GM21526 (cell line): Measurements from ENCODE around the gene ERC1.

Source experiments
- ATAC-seq: cut with Tn5 transposase; IDR thresholded peaks from one replicate; pipeline ENCODE4 v1.9.1; 2021; ENCODE audit warnings: moderate library complexity; ENCODE audit not compliant: unreplicated experiment, low FRiP score

The ERC1 gene

DNA sequence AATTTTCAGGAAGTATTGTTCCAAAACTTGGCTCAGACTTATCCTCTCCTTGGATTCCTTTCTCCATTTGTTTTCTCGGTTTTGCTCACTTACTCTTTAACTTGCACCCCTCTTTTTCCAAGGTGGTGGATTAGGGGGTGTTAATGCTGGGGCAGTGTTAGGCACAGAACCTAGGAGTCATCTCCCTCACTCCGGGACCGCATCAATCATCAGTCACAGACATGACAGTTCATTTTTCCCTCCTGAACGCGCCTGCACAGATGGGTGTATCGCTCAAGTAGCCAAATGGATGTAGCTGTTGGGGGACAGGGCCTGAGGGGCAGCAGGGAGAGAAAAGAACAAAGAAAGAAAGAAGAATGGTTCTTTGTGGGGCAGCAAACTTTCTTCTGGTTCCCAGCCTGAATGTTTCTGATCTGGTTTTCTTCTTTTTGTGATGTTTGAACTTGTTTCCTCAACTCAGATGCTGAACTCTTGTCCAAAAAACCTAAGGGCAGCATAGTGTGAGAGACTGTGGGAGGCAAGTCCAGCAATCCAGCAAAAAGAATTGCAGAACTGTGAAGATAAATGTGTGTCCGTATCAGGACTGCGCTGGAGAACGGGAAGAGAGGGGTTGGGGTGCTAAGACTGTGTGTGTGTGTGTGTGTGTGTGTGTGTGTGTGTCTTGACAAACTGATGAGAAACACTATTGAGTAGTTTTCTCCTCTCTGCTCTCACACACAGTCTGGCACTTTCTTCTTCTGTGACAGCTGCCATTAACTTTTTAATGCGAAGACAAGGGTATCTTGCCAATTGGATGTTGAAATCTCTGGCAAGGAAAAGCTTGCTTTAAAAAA lies 472.3 kb downstream of the ERC1 start:
- ATAC-seq = no peak

- no peak for ATAC-seq
Observed at GRCh38 chr12:1464925-1465324, 473.9 kb downstream of the ERC1 start.

- no peak for ATAC-seq
Observed at GRCh38 chr12:1465990-1466389, 475.0 kb downstream of the ERC1 start.

GRCh38 chr12:1466481-1467154 lies 475.6 kb downstream of the ERC1 start:
- ATAC-seq = no peak

- no peak for ATAC-seq
Observed at GRCh38 chr12:1467710-1468109, 476.7 kb downstream of the ERC1 start.

- ATAC-seq = no peak
Observed at GRCh38 chr12:1469070-1469469, 478.0 kb downstream of the ERC1 start.

DNA sequence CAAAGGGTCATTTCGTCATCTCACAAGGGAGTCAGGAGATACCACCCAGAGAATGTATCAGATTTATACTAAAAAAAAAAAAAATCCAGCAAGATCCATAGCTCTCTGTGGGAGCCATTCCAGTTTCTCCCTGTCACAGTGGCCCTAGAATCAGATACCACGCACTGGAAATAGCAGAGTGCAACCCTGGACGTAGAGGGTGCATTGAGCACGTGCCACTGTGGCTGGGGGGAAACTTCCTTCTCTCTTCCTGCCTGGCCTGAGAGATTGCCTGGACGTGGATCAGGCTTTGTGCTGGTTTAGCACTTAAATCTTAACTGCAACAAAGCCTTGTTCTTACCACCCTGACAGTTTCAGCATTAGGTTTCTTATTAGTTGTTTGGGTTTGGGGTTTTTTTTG lies 479.0 kb downstream of the ERC1 start:
- ATAC-seq = no peak

DNA sequence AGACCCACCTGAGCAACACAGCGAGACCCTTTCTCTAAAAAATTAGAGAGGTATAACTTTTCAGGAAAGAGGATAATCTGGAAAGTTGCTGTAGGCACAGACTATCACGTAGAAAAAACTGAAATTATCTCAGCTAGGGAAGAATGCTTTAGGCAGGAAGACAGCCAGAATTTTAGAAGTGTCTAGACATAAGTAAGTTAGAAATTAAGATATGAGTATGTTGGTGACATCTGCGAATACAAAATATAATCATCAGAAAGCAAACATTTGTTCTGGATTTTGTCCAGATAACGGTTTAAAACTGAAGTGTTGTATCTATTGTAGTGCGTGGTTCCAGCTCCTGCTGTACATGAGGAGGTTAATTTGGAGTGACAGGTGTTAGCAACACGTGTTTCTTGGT lies 480.2 kb downstream of the ERC1 start:
- ATAC-seq = no peak

DNA sequence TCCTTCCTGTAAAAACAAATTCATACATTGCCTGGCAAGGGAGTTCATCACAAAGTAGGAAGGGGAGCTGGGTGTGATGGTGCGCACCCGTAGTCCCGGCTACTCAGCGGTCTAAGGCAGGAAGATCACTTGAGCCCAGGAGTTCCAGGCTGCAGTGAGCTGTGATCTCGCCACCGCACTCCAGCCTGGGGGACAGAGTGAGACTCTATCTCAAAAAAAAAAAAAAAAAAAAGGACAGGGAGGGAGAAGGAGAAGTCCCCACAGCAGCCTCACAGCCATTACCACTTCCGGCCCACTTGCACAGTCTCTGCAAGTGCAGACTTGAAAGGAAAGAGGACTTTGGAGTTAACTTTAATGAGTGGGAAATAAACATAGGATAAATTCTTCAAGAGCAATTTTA lies 482.4 kb downstream of the ERC1 start:
- no peak for ATAC-seq

DNA sequence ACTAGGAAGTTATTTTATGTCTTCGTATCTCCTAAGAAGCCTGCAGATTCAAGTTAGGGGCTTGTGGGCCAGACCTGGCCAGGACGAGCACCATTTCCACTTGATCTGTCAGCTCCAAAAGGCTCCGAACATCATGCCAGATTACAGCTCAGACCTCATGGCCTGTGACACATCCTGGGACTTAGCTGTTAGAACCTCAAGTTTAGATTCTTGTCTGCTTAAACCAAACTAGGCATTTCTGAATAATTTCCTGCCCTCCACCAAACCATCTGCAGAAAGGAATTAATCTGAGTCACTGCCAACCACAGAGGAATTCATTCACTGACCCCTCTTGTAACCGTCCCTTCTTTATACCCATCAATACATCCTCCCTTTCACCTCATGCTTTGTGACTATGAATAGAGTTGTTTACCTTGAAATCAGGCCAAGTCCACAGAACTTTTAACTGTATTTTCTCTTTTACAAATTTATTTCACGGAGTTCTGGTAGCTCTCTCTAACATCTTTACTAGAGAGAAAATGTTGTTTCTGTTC lies 483.1 kb downstream of the ERC1 start:
- no peak for ATAC-seq

DNA sequence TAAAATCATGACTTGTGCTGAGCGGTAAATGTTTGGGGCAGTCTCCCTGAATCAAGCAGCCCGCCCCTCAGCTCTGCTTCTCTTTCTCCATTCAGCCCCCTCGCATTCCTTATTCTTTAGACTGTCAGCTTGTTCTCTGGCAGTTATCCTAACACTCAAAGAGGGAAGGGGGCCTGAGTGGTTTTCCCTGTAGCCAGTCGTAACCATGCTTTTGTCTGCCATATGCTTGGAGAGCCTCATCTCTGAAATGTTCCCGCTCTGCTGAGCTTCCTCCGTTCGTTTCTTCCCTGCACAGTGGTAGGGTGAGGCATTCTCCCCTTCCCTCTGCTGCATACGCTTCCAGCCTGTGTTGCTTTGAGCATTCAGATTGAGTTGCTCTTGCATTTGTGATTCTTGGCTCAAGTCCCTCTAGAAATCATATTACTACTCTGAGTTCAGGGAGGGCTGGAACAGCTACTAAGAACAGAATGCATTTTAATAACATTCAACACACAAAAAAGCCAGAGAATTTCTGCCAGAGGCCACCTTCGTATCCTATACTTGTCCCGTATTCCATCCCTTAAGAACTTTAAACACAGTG lies 483.6 kb downstream of the ERC1 start:
- no peak for ATAC-seq

DNA sequence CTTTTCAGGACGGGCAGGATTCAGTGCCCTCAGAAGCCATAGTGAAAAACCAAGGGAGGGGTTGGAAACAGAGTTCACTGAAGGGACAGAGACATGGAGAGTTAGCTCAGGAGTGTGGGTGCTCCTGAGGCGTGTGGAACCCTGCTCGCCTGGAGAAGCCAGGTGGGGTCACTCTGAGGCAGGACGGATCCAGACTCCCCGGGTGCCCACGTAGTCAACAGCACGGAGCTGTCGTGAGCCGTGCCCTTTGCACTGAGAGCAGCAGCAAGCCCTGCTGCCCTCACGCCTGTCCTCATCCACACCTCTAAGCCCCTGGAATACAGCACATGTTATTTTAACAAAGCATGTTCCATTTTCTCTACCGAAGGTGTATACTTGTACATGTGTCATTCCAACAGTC lies 488.6 kb downstream of the ERC1 start:
- no peak for ATAC-seq

DNA sequence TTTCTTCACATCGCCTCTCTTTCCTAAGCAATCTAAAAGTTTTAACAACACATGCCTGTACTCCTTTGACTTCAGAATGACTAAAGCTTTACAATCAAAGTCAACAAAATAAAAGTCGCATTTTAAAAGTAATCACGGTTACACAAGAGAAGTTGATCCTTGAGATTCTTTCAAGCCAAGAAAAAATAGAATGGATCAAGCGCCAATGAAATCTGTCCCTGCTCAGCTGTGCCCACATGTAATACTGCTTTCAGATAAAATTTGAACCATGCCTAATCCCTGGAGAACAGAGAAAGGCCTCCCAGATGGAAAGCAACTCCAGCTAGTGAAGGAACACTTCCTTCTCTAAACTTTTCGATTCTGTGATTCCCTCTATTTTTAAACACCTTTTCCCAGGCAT lies 490.3 kb downstream of the ERC1 start:
- no peak for ATAC-seq

- no peak for ATAC-seq
Observed at GRCh38 chr12:1481906-1482305, 490.9 kb downstream of the ERC1 start.

DNA sequence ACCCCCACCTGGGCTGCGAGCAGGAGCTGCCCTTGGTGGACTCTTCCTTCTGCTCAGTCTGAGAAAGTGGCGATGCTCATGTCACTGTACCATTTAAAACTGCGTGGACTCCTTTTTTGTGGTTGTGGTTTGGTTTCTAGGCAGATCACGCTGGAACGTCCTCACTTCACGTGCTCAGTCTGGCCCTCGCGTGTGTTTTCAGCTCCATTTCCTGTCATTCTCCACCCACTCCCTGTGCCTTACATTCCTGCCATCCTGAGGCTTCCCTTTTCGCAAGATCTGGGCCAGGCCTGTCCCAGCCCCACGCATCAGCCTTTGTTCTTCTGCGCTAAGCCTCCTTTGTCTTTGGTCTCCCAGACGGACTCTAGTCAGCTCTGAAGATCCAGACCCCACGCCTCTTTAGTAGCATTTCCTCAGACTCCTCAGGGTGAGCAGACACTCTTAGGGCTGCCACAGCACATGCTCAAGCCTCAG lies 497.9 kb downstream of the ERC1 start:
- ATAC-seq = no peak

- no peak for ATAC-seq
Observed at GRCh38 chr12:1491983-1492697, 501.1 kb downstream of the ERC1 start.

GRCh38 chr12:1493781-1494565 lies 502.9 kb downstream of the ERC1 start:
- ATAC-seq = no peak

DNA sequence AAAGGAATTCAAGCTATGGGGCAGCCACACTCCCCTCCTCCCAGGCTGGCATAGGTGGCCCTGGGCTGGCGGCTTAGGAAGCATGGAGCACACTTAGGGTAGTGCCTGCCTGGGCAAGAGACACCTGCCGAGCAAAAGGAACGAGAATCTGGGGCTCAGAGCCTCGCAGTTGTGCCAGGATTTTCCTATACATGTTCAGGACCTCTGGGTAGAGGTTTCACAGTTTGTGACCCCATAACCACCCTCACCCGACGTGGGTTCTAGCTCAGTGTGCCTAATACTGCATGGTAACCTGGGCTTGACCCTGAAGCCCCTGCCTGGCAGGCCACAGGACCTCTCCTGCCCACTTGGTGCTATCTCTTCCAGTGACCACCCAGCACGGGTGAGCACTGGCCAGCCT lies 503.8 kb downstream of the ERC1 start:
- no peak for ATAC-seq

DNA sequence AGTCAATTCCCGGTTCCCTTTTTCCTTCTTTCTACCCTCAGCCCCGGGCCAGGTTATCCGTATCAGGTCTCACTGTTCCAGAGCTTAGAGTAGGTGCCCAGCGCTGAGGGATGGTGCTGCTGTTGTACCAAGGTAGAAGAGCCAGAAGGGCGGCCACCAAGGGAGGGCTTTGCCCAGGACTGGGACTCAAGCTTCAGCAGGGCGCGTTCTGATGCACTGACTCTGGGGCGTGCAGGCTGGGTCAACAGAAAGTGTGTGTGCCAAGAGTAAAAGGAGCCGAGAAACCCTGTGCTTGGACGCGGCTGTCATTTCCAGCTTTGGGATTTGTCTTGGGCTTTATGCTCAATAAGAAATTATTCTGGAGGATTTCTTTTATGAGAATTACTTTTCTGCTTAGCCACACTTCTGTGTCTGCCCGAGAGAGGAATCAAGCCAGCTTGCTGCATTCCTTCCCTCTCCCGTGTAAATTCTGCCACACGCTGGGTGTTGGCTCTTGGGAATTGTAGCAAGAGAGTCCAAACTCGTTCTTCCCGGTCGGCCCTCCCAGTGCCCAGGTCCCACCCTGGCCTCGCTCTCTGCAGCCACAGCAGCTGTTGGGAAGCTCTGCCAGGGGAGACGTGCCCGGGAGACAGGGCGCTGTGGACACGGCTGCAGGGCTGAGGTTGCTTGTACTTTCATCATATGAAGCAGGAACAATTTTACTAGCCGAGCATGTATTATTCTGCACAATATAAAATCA lies 505.3 kb downstream of the ERC1 start:
- no peak for ATAC-seq
